ENCODE data around the gene ZNF664. TPM values are rescaled to one million over a fixed set of nuclear protein-coding genes. Genes with fewer than 3 reads are reported as not detected.

ZNF664 gene
- total and polyA plus RNA-seq, 2 of the 4 experiments (the other 2 are of a cell fraction): 29.9 to 32.6 TPM

DNA sequence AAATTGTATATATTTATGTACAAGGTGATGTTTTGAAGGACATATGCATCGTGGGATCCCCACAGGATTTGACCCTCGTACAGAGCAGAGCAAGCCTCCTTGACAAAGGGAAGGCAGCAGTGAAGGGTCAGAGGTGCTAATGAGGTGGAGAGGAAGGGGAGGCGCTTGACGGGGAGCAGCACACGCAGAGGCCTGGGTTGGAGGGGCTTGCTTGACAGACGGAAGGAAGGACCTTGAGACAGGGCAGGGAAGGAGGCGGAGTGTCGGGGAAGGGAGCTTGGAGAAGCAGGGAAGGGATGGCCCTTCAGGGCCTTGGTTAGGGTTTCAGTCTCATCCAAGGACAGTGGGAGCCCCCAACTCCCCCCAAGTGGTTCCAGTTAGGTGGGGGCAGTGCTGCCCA is 52.6 kb downstream of the ZNF664 start:
- Histone ChIP-seq H3K36me3 (ENCODE audit: control insufficient read depth, insufficient read depth, low read length) (no peaks in the 10 kb centered on the region), H3K9me3 (ENCODE audit: control insufficient read depth, insufficient read depth, low read length) (no peaks in the 10 kb centered on the region), H3K4me3 (ENCODE audit: insufficient read depth, low read depth, low read length) (no peak overlapping the region), H3K27ac (ENCODE audit: insufficient read depth, low read length) (no peak overlapping the region), H3K9me1 (ENCODE audit: insufficient read depth, low read length) (peaks cover 15% of the 10 kb centered on the region), H3K56ac (ENCODE audit: extremely low read depth, insufficient read depth, low read length) (no peak overlapping the region), H4K91ac (ENCODE audit: insufficient read depth, low read depth, low read length) (no peak overlapping the region; the same call in 1 of the 2 replicates), H3K18ac (ENCODE audit: low read depth, low read length) (no peak overlapping the region), H3K4ac (ENCODE audit: low read depth, low read length) (peak overlapping the region; percentile 78; the same call in 1 of the 2 replicates), H2AFZ (replicated peaks; ENCODE audit: low read length, poor library complexity) (no peak overlapping the region), H4K5ac (ENCODE audit: low read depth, low read length) (no peak overlapping the region), H2BK5ac (ENCODE audit: low read depth, low read length, poor library complexity, severe bottlenecking) (no peak overlapping the region), H2AK9ac (replicated peaks; ENCODE audit: low read depth, low read length, poor library complexity) (peak overlapping the region; percentile 55), H2BK15ac (ENCODE audit: low read depth, low read length) (peak overlapping the region; percentile 40; the same call in 1 of the 3 replicates), H3K4me2 (ENCODE audit: low read depth, low read length) (no peak overlapping the region), H2AK5ac (ENCODE audit: low read depth, low read length) (peak overlapping the region; percentile 72; the same call in 1 of the 2 replicates), H3K23ac (ENCODE audit: low read depth, low read length) (no peak overlapping the region), H3K14ac (replicated peaks; ENCODE audit: low read depth, low read length) (0 out of 2 replicates have a peak overlapping the region, but pooled peaks have one; percentile 29), H3K4me1 (ENCODE audit: control insufficient read depth, insufficient read depth, low read length) (peaks cover 14% of the 10 kb centered on the region), H3K9ac (ENCODE audit: low read depth, low read length) (no peak overlapping the region), H2BK120ac (ENCODE audit: low read depth, low read length) (peak overlapping the region; percentile 79; the same call in 1 of the 2 replicates), H4K8ac (ENCODE audit: low read depth in 2 of 2, low read length in 2 of 2) (no peak overlapping the region), H4K20me1 (ENCODE audit: insufficient read depth, low read length) (no peaks in the 10 kb centered on the region), H3K27me3 (ENCODE audit: control insufficient read depth, insufficient read depth, low read length) (no peaks in the 10 kb centered on the region), H2BK20ac (ENCODE audit: low read depth, low read length) (peak overlapping the region; percentile 82), H3K79me1 (ENCODE audit: low read depth in 1 of 2, low read length in 2 of 2) (no peaks in the 10 kb centered on the region; a peak in 1 of 4 replicates)
- no peak for ATAC-seq (ENCODE audit: low read depth)
- 41% methylated on average over 3 of the region's 8 CpGs; no CpG with 5 or more reads in 1 of the 2 experiments for WGBS, 2 experiments (ENCODE audit: extremely low coverage in 2 of 2, insufficient read length in 1 of 2)
- dilution Hi-C loops (cut with HindIII; ENCODE audit: low sequenced_read_pairs, unreplicated experiment): no loop called here
- ChIA-PET CTCF (no interaction called here), POLR2A (ENCODE audit: unreplicated experiment) (no interaction called here)
- intact Hi-C loops (cut with micrococcal nuclease): no loop called here
- no peak for DNase-seq
- in situ Hi-C loops (cut with MboI; ENCODE audit: low sequenced_read_pairs): no loop called here
- TF ChIP-seq CEBPB (IDR thresholded peaks at IDR 0.05; ENCODE audit: low read depth, low read length) (no peak), CHD1 (IDR thresholded peaks at IDR 0.05; ENCODE audit: low read depth, low read length) (no peak), BHLHE40 (IDR thresholded peaks at IDR 0.05; ENCODE audit: low read depth, low read length) (no peak), NFE2L2 (IDR thresholded peaks at IDR 0.05; ENCODE audit: low read depth, low read length) (no peak), FOS (IDR thresholded peaks at IDR 0.05; ENCODE audit: low read depth, low read length) (no peak), MAZ (IDR thresholded peaks at IDR 0.05; ENCODE audit: borderline replicate concordance, low read depth, low read length) (no peak), RCOR1 (IDR thresholded peaks at IDR 0.05; ENCODE audit: insufficient replicate concordance, low read length) (no peak), SMC3 (IDR thresholded peaks at IDR 0.05; ENCODE audit: low read depth, low read length) (no peak), RFX5 (IDR thresholded peaks at IDR 0.05; ENCODE audit: low read depth, low read length) (no peak), RAD21 (IDR thresholded peaks at IDR 0.05; ENCODE audit: low read length) (no peak), MAFK (IDR thresholded peaks at IDR 0.05; ENCODE audit: low read depth, low read length) (no peak), MXI1 (IDR thresholded peaks at IDR 0.05; ENCODE audit: borderline replicate concordance, low read depth, low read length) (no peak), POLR2A (IDR thresholded peaks at IDR 0.05; ENCODE audit: low read depth, low read length) (no peak)
- TF ChIP-seq, protein P1, sequence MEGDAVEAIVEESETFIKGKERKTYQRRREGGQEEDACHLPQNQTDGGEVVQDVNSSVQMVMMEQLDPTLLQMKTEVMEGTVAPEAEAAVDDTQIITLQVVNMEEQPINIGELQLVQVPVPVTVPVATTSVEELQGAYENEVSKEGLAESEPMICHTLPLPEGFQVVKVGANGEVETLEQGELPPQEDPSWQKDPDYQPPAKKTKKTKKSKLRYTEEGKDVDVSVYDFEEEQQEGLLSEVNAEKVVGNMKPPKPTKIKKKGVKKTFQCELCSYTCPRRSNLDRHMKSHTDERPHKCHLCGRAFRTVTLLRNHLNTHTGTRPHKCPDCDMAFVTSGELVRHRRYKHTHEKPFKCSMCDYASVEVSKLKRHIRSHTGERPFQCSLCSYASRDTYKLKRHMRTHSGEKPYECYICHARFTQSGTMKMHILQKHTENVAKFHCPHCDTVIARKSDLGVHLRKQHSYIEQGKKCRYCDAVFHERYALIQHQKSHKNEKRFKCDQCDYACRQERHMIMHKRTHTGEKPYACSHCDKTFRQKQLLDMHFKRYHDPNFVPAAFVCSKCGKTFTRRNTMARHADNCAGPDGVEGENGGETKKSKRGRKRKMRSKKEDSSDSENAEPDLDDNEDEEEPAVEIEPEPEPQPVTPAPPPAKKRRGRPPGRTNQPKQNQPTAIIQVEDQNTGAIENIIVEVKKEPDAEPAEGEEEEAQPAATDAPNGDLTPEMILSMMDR (conservative IDR thresholded peaks at IDR 0.05; ENCODE audit: low read depth, low read length): no peak
- TF ChIP-seq, protein P2, sequence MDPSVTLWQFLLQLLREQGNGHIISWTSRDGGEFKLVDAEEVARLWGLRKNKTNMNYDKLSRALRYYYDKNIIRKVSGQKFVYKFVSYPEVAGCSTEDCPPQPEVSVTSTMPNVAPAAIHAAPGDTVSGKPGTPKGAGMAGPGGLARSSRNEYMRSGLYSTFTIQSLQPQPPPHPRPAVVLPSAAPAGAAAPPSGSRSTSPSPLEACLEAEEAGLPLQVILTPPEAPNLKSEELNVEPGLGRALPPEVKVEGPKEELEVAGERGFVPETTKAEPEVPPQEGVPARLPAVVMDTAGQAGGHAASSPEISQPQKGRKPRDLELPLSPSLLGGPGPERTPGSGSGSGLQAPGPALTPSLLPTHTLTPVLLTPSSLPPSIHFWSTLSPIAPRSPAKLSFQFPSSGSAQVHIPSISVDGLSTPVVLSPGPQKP (IDR thresholded peaks at IDR 0.05; ENCODE audit: borderline replicate concordance, low read depth, low read length): no peak
- TF ChIP-seq, protein P3, sequence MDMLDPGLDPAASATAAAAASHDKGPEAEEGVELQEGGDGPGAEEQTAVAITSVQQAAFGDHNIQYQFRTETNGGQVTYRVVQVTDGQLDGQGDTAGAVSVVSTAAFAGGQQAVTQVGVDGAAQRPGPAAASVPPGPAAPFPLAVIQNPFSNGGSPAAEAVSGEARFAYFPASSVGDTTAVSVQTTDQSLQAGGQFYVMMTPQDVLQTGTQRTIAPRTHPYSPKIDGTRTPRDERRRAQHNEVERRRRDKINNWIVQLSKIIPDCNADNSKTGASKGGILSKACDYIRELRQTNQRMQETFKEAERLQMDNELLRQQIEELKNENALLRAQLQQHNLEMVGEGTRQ (IDR thresholded peaks at IDR 0.05; ENCODE audit: low read depth, low read length): no peak
- BruUV-seq (replicated peaks): no TSS peak

Measured in IMR-90 (cell line).